ENCODE results near the gene CACNA2D2.

CACNA2D2 gene

DNA sequence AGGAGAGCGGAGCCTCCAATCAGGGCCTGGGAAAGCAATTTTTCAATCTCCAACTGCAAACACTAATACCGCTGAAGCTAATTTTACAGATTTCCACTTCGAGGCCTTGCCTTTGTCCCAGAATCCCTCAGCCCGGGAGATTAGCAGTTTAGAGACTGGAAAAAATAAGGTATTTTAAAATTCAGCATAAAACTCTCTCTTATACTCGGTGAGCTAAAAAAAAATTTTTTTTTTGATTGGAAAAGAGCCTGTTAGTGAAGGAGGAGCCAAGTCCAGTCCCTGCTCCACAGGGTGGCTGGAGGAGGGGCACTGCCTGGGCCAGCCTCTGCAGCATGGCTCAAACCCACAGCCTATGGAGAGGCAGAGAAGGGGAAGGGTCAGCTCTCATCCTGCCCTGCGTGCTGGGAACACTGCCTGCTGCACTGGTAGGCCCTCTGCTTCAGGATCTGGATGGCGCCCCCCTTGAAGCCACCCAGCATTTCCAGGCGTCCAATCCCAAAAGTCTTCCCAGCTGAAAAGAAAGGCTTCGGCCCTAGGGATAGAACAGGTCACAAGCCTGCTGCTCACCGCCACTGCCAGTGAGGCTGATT lies 48.9 kb downstream of the CACNA2D2 start:
- DNase-seq, result no peak

DNA sequence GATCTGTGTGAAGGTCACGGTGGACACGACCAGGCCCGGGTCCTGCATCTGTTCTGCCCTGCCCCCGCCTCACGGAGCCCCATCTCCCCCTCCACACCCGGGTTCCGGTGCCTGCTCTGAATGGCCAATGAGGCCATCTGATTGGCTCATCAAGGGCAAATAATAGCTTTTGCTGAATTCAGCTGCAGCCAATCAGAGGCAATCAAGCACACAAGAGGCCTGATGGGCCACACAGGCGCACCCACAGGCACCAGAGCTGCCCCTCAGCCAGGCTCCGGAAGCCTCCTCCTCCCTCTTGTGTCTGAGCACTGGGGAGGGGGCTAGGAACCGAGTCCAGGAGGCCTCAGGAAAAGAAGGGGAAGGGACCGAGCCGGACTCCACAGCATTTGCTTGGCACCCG lies 49.5 kb downstream of the CACNA2D2 start:
- no peak for DNase-seq

DNA sequence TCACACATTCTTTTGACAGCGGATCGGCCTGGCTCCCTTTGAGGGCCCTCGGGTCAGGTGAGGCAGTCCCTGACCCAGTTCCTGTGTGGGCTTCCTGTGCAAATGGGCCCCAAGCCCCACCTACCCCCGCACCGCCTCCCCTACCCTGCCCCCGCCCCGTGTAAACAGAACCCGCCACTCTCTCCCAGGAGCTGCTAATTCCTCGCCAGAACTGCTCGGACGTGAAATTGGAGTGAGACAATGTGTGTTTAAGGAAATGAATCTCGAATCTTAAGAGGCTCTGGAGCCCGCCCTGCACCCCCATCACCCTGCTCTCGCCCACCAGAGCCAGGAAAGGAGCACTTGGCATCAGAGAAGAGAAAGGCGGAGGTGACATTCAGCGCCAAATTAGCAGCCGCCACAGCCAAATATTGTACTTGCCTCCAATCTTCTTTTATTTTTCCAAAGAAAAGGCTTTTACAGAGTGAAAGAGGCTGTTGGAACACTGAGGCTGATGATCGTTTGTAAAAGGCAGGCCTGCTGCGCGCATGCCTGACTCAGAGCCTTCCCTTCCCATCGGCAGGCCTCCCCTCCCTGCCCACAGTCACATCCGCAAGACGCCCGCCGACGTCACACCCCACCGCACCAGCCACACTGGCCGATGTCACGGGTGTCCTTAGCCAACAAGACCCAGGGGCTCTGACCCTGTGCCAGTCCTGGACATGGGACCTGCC lies 53.1 kb downstream of the CACNA2D2 start:
- DNase-seq, result peak; percentile 55

DNA sequence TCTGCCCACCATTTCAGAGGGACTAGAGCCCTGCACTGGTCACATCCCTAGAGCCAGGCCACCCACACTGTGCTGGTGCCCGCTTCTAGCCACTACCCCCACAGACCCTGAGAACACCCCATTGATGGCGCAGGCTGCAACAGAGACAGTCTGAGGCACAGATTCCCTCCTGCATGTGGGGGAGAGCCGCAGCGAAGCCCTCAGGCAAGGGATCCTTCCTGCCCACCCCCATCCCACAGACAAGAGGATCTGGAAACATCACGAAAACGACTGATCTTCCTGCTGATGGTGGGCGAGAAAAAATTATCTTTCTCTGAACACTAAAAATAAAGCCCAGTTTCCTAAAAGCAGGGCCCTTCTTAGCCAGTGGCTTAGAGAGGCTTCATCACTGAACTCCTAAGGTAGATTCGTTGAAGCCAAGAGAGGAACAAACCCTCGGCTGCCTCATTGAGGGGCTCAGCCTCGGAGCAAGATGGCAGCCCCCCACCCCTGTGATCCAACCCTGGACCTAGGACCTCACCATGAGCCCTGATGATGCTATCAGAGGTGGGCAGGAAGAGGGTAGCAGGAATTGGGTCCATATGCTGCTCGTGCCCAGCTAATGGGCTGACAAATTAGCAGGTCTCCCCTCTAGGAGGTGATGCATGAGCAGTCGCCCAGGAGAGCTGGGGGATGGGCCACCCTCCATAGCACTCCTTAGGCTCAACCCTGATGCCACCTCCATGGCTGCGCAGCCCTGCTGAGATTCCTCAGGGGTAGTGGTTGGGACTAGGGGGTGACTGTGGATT lies 54.5 kb downstream of the CACNA2D2 start:
- no peak for DNase-seq

DNA sequence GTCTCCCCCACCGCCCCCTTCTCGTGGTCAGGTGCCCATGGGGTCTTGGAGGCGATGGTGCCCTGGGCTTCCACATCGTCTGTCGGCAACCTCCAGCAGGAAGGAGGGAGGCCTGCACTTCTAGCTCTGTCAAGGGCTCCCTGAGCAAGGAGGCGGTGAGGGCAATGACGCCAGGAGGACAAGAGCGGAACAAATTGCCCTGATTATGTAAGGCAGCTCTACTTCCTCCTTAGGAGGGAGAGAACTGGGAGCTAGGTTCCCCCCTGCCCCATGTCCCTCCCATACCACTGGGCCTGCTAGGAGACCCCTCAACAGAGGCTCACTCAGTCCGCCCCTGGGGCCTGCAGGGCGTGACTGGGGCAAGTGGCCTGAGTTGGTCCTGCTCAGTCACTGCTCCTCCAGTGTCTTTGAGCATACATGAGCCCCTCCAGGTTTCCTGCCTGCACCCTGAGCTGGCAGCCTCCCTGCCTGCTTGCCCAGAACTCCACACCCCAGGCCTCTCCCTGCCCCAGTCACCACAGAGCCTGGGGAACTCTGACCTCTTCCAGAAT lies 56.1 kb downstream of the CACNA2D2 start:
- DNase-seq, result no peak

DNA sequence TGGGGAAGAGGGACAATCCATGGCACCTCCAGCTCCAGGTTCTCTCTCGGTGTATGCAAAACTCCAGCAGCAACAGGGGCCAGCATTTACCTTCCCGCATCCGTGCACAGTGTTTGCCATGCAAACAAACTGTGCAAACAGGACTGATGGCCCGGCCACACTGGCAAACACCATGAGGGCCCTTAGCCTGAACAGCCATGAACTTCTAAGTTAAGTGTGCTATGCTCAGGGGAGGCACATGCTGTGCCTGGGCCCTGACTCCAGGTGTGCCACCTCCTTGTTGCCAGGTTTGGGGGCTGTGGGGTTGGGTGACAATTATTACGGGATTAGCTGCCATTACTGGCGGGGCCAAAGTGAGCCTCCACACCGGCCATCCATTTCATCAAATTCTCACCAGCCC lies 57.5 kb downstream of the CACNA2D2 start:
- DNase-seq, result no peak

DNA sequence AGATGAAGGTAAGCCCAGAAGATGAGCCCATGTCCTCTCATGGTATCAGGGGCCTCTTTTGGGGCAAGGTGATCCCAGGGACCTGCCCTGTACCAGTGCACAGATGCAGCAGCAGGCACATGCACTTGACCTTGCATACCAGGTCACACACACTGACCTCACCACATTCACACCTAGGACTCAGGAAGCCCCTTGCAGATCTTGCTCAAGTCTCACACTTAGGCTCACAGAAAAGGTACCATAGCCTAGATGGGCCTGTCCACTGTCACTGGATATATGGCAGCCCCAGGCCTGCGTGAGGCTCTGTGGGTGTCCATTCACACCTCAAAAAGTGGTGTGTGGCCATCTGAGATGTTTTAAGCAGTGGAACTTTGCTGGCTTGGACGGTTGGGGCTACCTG lies 58.7 kb downstream of the CACNA2D2 start:
- no peak for DNase-seq

DNA sequence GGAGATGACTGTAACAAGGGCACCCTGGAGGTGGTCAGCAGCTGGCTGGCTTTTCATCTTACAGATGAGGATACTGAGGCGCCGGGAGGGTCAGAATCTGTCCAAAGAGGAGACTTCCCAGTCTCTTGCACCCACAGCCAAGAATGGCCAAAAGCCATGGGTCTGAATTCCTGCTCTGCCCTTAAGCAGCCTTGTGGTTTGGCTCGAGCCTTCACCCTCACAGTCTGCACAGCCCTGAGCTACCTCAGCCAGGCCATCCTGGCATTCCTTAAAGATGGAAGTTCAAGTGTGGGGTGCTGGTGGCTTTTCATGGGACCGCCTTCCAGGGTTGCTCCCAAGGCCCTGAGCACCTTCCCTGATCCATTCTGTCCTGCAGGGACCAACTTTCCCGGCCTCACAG lies 59.2 kb downstream of the CACNA2D2 start:
- DNase-seq, result no peak

DNA sequence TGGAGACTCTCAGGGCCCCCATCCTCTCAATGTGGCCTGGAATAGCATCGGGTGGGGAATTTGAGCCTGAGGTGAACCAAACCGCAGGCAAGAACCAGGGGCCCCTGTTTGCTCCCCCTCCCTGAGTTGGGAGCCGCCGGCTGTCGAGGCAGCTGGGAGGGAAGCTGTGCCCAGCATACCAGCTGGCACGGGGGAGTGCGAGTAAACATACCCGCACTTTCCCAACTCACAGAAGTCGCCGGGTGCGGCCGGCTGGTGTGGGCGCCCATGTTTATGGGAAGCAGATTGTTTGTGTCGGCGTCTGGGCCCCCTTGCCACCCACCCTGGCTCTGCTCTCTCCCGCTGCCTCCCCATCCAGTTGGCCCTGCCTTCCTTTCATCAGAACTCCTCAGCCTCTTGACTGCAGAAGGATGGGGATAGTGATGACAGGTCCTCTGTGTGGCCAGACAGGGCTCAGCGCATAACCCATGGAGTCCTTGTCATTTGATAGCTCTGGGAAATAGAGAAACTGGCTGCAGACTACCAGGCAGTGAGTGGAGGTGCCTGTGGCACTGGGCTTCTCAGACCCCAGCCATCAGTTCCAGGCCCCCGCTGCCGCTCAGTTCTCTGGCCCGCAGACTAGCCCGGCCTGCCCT lies 60.4 kb downstream of the CACNA2D2 start:
- DNase-seq, result no peak

DNA sequence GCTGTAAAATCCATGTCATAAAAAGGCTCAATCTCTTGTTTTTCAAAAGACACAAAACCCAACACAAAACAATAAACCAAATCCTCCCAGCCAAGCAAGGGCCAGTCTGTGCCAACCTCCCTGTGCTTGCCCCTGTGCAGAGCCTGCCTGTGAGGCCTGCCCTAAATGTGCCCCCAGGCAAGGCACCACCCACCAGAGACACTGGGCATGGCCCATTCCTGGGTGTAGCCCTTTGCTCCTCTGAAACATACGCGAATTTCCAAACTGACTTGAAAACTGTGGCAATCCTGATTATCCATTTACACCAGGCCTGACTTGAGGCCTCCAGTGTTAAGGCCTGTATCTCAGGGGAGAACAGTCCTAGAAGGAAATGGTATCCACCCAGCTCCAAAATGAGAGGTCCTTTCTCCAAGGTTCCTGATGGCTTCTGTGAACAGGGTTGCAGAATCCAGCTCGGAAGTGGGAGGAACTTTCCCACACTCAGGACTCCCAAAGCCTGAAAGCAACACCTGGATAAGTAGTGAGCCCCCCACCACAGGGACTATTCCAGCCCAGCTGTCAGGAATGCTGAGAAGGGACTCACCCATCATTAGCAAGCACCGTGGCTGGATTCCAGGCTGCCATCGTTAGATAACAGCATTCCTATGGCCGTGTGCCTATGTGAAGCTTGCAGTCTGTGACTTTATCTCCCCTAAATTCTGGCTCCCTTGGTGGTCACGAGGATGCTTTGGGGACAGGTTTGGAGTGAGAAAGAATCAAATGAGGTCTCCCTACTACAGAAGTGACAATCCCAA lies 61.8 kb downstream of the CACNA2D2 start:
- DNase-seq, result no peak

DNA sequence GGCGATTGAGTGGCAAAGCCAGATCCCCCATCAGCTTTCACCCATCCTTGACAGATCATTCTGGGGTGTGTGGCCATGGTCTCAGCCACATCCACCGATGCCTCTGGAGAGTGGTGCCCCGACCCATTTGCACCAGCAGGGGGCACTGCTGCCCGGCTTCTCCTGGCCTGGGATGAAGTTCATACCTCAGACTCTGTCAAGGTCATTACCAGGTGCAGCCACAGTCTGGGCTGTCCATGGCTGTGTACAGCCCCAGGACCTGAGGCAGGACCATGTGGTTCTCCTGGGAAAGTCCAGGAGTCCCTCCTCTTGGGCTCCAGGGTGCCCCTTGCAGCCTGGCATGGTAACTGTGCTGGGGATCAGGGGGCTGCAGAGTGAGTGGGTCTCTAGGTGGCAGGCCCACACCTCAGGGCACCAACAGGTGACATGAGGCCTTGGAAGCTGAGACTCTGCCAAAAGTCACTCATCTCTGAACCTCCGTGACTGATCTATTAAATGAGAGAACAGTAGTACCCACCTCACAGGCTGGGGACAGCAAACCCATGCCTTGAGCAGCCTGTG lies 67.2 kb downstream of the CACNA2D2 start:
- peak; percentile 63 for DNase-seq

DNA sequence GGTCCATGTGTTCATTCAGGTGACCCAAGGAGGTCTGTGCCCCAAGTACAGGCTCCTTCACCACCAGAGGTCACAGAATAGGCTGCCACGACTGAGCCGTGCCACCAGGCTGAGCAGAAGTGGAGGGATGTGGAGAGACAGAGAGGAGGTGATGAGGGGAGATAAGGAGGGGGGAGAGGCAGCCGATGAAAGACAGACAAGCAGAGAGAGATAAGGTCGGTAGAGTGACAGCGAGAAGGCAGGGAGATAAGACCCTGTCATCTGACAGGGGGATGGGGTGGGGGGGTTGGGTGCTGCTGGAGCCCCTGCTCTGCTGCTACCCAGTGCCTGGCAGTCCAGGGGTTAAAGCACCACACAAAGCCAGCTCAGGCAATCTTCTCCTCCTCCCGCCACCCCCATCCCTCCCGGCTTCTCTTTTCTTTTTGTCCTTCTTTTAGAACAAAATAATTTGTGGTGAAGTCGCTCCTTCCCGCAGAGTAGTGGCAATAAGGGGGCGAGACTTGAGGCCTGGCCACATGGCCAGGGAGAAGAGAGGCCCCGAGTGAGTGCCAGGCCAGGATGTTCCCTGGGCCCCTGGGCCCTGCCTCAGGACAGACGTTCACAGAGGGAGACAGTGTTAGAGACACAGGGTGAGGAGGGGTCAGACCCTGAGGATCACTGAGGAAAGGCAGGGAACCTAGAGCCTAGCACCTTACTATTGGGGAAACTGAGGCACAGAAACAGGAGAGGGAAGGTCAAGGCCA lies 67.9 kb downstream of the CACNA2D2 start:
- no peak for DNase-seq

DNA sequence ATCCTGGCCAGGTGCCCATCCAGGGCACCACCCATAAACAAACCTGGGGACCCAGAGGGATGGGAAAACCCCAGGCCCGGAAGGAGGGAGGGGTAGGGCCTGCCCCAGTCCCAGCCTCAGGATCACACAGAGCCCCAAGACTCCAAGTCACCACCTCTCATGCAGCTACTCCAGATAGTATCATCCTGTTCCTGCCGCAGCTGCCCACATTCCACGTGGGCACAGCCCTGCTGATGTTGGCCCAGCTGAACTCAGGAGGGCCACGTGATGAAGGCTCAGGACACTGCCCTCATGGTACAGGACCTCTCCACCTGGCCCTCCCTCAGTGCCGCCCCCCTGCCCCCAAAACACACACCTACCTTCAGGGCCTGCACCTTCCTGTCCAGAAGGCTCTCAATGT lies 69.5 kb downstream of the CACNA2D2 start:
- DNase-seq, result no peak

DNA sequence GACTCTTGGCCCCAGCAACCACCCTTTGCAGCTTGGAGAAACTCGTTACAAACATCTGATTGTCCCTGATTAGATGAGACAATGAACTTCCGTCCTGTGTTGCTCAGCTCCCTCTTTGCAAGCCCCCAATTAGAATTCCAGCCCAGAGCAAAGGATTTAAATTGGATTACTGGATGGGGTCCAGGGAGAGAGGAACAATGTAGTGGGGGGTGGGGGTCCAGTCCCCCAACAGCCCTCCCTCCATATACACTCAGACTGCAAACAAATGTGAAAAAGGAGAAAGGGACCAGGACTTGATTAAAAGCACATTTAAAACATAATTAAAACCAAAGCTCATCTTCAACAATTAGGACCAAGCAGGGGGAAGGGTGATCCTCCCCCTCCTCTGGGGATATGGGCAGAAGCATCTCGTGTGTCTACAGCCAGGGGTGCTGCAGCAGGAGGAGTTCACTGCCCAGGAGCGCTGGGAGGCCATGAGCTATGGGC lies 72.4 kb downstream of the CACNA2D2 start:
- no peak for DNase-seq

DNA sequence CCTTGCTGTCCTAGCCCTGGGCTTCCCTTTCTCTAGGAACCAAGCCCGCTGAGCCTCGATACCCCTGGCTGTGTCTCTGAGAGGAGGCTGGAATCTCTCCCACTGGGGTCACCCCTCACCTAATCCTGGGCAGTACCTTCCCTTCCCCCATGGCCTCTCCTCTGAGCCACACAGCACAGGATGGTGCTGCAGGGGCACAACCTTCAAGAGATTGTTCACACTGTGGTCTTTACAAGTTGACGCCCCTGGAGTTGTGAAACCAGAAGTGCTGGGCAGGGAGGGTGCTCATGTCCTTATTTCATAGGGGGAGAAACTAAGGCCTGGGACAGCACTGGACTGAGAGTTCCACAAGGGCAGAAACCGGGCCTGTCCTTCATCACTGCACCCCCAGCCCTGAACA lies 73.2 kb downstream of the CACNA2D2 start:
- DNase-seq, result no peak

DNA sequence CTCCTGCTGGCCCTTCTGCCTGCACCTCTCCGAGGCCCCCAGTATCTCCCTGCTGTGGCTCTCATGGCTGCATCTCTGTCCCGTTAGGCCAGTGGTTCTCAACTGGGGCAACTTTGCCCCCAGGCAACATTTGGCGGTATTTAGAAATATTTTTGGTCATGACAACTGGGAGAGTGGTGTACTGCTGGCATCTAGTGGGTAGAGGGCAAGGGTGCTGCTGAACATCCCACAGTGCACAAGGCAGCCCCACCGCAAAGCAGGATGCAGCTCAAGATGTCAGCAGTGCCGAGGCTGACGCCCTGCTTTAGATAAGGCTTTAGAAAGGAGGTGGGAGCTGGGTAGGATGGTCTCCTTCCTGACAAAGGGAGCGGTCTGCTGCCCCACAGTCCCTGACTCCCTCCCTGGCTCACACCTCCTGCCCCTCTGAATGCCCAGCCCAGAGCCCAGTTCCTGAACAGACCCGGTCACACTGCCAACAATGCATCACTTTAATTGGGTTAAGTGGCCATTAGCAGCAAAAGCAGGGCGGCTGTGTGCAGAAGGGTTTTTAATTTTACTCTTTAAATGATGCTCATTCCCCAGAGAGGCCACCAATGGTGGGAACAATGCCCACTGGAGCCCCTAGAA lies 75.3 kb downstream of the CACNA2D2 start:
- DNase-seq, result no peak

DNA sequence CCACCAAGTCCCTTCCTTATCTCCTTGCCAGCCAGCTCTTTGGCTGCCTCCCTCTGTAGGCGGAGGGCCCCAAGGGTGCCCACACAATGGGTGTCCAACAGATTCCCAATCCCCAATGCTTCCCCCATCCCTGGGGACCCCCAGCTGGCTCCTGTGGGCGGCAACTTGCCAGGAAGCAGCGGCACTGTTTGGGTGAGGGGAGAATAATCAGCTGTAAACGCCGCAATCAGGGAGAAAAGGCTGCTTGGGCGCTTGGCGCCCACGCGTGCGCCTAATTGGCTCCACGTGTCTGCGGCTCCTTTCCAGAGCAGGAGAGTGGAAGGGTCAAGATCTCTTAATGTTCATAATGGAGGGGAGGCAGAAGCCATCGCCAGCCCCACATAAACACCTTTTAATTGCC lies 76.2 kb downstream of the CACNA2D2 start:
- no peak for DNase-seq

DNA sequence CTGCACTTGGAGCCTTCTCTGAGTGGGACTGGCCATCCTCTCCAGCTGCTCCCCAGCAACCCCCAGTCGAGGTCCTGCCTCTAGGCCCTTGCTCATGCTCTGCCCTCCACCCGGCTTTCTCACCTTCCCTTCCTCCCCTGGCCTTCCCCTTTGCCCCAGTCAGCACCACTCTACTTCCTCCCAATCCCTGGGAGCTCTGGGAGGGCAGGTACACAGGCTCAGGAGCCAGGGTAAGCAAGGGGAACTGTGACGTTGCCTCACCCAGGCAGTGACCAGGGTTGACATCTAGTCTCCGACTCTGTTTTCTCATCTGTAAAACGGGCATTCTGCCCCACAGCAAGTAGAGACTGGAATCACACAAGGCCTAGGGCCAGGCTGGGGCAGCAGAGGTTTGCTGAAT lies 77.5 kb downstream of the CACNA2D2 start:
- DNase-seq, result no peak

DNA sequence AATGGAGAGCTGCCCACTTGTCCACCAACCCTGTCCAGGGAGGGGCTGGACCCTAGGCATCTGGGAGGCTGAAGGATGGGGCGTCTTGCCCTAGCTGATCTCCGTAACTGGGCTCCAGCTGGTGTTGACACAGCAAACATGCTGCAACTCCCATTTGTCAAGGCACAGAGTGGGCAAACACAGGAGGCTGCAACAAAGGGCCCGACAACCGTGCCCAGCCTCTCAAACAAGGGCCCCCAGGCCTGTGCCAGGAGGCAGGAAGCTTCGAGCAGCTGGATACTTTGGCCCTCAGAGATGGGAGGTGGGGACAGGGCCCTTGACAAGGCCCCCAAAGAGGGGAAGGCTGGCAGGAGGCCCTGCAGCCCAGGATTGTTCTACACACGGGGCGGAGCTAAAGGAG lies 79.9 kb downstream of the CACNA2D2 start:
- DNase-seq, result no peak

DNA sequence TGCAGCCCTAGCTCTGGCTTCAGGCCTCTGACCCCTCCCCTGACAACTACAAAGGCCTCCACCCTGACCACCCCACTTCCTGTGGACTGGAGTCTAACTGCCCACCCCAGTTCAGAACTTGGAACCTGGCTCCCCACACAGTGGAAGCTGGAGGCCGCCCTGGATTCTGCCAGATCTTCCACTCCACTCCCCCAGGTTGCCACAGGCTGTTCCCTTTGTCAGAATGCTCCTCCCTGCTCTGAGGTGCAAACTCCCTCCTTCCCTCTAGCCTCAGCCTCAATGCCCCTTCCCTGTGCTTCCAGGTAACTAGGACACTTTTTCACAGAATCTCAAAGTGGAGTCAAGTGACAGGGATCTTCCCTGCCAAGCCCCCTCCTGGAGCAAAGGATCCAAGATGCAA lies 81.3 kb downstream of the CACNA2D2 start:
- DNase-seq, result no peak

All from activated CD4-positive, alpha-beta T cell treated with anti-CD3 and anti-CD28 coated beads for 1 hour (primary cell).